Panc1 (cell line): ENCODE measurements around the gene TRIM23. TPM values are rescaled to one million over a fixed set of nuclear protein-coding genes. Genes with fewer than 3 reads are reported as not detected.

Source experiments
- ATAC-seq: fragments of 200-7000 bp; cut with Tn5 transposase; 2 replicates; pipeline ENCODE4 v1.9.1; 2020; ENCODE audit warnings: mild to moderate bottlenecking, moderate library complexity
- BruUV-seq: library from RNA; stranded (reverse); fragments of 400-500 nt; replicated peaks from 2 replicates; lab custom pipeline; 2021; lab: Mats Ljungman, UMichigan
- CTCF ChIA-PET: fragments of 300-600 bp; sonication (Branson Sonifier 250); formaldehyde crosslinking; loops from one replicate; lab custom pipeline; 2022; ENCODE audit warnings: antibody characterized with exemption; lab: Charles Lee
- POLR2A ChIA-PET: fragments of 300-600 bp; sonication (Branson Sonifier 250); formaldehyde crosslinking; loops from one replicate; lab custom pipeline; 2022; ENCODE audit warnings: antibody characterized with exemption; lab: Charles Lee
- DNase-seq: peaks from one replicate; pipeline ENCODE4 v3.0.0-alpha.2; 2010; ENCODE audit warnings: low read depth, low spot score
- H3K27ac ChIP-seq: 2 replicates; pipeline ENCODE4 v1.5.1; 2011; ENCODE audit warnings: mild to moderate bottlenecking, low read length, inconsistent platforms
- H3K27me3 ChIP-seq: fragments of 200-500 bp; sonication (Bioruptor generic); 2 replicates; pipeline ENCODE4 v1.6.0; 2014; ENCODE audit warnings: low read length, inconsistent platforms; ENCODE audit not compliant: control insufficient read depth, insufficient read depth
- H3K36me3 ChIP-seq: fragments of 200-500 bp; sonication (Bioruptor generic); 2 replicates; pipeline ENCODE4 v1.5.1; 2014; ENCODE audit warnings: inconsistent platforms, mild to moderate bottlenecking, low read length, moderate library complexity; ENCODE audit not compliant: control insufficient read depth, insufficient read depth
- H3K4me1 ChIP-seq: 2 replicates; pipeline ENCODE4 v1.5.1; 2011; ENCODE audit warnings: inconsistent platforms, mild to moderate bottlenecking, low read length, moderate library complexity; ENCODE audit not compliant: control insufficient read depth, insufficient read depth
- H3K4me3 ChIP-seq, 2 experiments: 2 replicates each; pipeline ENCODE4 v1.5.1; 2011 to 2012; ENCODE audit warnings: low read depth in 2 of 2, low read length in 2 of 2, mild to moderate bottlenecking in 2 of 2, inconsistent platforms in 1 of 2, moderate library complexity in 1 of 2
- H3K9me3 ChIP-seq: fragments of 200-500 bp; sonication (Bioruptor generic); 2 replicates; pipeline ENCODE4 v1.5.1; 2014; ENCODE audit warnings: low read depth, mild to moderate bottlenecking, inconsistent platforms, low read length, moderate library complexity; ENCODE audit not compliant: control insufficient read depth, insufficient read depth
- CTCF ChIP-seq: fragments of 450-650 bp; IDR thresholded peaks from 2 replicates; pipeline ENCODE4 v1.5.1; 2017; ENCODE audit warnings: mild to moderate bottlenecking
- POLR2AphosphoS5 ChIP-seq: IDR thresholded peaks from 2 replicates; pipeline ENCODE4 v1.6.1; 2012; ENCODE audit warnings: mild to moderate bottlenecking, low read depth, low read length, moderate library complexity
- REST ChIP-seq, 2 experiments: IDR thresholded peaks; 2 replicates each; pipeline ENCODE4 v1.6.1; 2011 to 2012; ENCODE audit warnings: low read depth in 2 of 2, control low read depth in 1 of 2, low read length in 1 of 2, mild to moderate bottlenecking in 1 of 2, moderate library complexity in 1 of 2; ENCODE audit not compliant: insufficient read depth in 1 of 2
- SIN3A ChIP-seq: IDR thresholded peaks from 2 replicates; pipeline ENCODE4 v1.6.1; 2012; ENCODE audit warnings: low read depth, mild to moderate bottlenecking, low read length, moderate library complexity, borderline replicate concordance; ENCODE audit not compliant: insufficient read depth
- TCF7L2 ChIP-seq: IDR thresholded peaks from 2 replicates; pipeline ENCODE4 v1.6.1; 2011; ENCODE audit warnings: mild to moderate bottlenecking, low read depth, low read length, inconsistent platforms
- in situ Hi-C: cut with HindIII; loops from 2 replicates; pipeline ENCODE4 v1.10.0; 2016; ENCODE audit warnings: low sequenced_read_pairs, low pct_unique_long_range_greater_than_20kb
- intact Hi-C: fragments of 100-400 bp; cut with micrococcal nuclease; formaldehyde crosslinking; loops from one replicate; pipeline ENCODE4 v1.10.0; 2022; ENCODE audit not compliant: unreplicated experiment
- total RNA-seq: library from RNA; stranded (reverse); gene quantifications from one replicate; pipeline ENCODE4 v1.2.1, GENCODE V29; 2021; ENCODE audit not compliant: unreplicated experiment

TRIM23 gene
- total RNA-seq, 1 experiment from 2014 or later, result 12.6 TPM

- Histone ChIP-seq H3K9me3 (no peaks in the 10 kb centered on the region), H3K27ac (no peak overlapping the region), H3K4me3 (no peak overlapping the region), H3K36me3 (peaks cover 5% of the 10 kb centered on the region; the same call in 1 of the 2 replicates), H3K4me1 (no peaks in the 10 kb centered on the region), H3K27me3 (no peaks in the 10 kb centered on the region)
- in situ Hi-C loops, result no loop called here
- ChIA-PET POLR2A (no interaction called here), CTCF (no interaction called here)
- intact Hi-C loops, result no loop called here
- ATAC-seq (no peak), DNase-seq (no peak)
- no TSS peak for BruUV-seq
- TF ChIP-seq POLR2AphosphoS5, result no peak
- no peak for TF ChIP-seq CTCF
- no peak for TF ChIP-seq TCF7L2
- no peak for TF ChIP-seq SIN3A
- no peak for TF ChIP-seq REST (IDR thresholded peaks at IDR 0.05; ENCODE audit: insufficient read depth in 1 of 2, low read depth in 2 of 2, low read length in 1 of 2)
These were observed 78.0 kb downstream of the TRIM23 start for GRCh38 chr5:65546141-65546540.

DNA sequence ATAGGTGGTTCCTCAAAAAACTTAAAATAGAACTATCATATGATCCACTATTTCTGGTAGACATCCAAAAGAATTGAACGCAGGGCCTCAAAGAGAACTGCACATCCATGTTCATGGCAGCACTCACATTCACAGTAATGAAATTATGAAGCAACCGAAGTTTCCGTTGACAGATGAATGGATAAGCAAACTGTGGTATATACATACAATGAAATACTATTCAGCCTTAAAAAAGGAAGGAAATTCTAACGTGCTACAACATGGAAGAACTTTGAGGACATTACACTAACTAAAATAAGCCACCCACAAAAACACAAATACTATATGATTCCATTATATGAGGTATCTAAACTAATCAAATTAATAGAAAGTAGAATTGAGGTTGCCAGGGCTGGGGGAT, 79.7 kb downstream of the TRIM23 start:
- in situ Hi-C loops, result no loop called here
- CTCF ChIA-PET, result no interaction called here

More for the DNA sequence above, 79.7 kb downstream of the TRIM23 start:
- POLR2A ChIA-PET, result no interaction called here
- H3K27ac ChIP-seq, result no peak overlapping the region
- no peaks in the 10 kb centered on the region for H3K9me3 ChIP-seq
- DNase-seq, result no peak
- no peak for TF ChIP-seq SIN3A
- no peak for TF ChIP-seq CTCF
- TF ChIP-seq REST (IDR thresholded peaks at IDR 0.05; ENCODE audit: insufficient read depth in 1 of 2, low read depth in 2 of 2, low read length in 1 of 2), result no peak
- no peak for TF ChIP-seq TCF7L2
- no peak for TF ChIP-seq POLR2AphosphoS5
- no peak for ATAC-seq
- 0 out of 2 replicates have a peak, but pooled peaks cover 2% of the 10 kb centered on the region for H3K36me3 ChIP-seq
- no peaks in the 10 kb centered on the region for H3K27me3 ChIP-seq
- BruUV-seq, result no TSS peak
- intact Hi-C loops, result no loop called here
- no peaks in the 10 kb centered on the region for H3K4me1 ChIP-seq
- H3K4me3 ChIP-seq, result no peak overlapping the region
